Measurements from ENCODE around the gene HOXA10.

HOXA10 gene

GRCh38 chr7:27148756-27149641 is 25.1 kb downstream of the HOXA10 start:
- Mint-ChIP-seq H3K27ac (peak overlapping the region; percentile 100), H3K36me3 (ENCODE audit: low read depth) (peaks cover 93% of the 10 kb centered on the region), H3K4me3 (peak overlapping the region; percentile 97), H3K4me1 (peaks cover 43% of the 10 kb centered on the region), H3K9me3 (peaks cover 4% of the 10 kb centered on the region), H3K27me3 (ENCODE audit: low read depth, poor library complexity) (peaks cover 15% of the 10 kb centered on the region)
- DNase-seq = peak; percentile 39
- TF ChIP-seq, protein P1, sequence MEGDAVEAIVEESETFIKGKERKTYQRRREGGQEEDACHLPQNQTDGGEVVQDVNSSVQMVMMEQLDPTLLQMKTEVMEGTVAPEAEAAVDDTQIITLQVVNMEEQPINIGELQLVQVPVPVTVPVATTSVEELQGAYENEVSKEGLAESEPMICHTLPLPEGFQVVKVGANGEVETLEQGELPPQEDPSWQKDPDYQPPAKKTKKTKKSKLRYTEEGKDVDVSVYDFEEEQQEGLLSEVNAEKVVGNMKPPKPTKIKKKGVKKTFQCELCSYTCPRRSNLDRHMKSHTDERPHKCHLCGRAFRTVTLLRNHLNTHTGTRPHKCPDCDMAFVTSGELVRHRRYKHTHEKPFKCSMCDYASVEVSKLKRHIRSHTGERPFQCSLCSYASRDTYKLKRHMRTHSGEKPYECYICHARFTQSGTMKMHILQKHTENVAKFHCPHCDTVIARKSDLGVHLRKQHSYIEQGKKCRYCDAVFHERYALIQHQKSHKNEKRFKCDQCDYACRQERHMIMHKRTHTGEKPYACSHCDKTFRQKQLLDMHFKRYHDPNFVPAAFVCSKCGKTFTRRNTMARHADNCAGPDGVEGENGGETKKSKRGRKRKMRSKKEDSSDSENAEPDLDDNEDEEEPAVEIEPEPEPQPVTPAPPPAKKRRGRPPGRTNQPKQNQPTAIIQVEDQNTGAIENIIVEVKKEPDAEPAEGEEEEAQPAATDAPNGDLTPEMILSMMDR (IDR thresholded peaks at IDR 0.05) = no peak

DNA sequence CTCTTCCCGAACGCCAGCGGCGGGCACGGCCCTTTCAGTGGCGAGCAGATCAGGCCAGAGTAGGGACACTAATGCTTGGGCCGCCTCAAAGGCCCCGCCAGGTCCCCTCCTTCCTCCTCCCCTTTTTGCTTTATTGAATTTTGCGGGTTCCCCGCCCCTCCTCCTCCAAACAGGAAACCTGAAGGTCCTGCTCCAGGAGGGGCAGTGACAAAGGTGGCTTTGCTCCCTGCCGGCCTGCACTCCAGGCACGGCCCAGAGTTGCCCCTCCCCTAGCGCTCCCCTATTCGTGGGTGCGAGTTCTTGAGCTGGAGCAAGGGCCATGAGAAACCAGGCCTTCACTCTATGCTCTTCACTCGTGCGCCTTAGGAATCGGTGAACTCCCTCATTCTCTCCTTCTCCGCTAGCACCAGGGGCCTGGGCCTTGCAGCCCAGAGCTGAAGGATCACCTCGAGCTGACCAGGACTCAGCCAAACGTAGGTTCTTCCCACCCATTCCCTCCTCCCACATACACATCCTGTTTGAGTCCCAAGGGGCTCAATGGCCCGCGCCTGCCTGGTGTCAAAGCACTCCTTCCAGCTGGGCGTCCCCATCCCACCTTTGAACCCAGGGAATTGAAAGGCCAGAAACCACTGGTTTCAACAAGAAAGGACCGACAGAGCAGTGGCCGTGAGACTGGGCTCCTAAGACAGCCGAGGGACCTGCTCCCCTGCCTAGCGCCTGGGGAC is 25.9 kb downstream of the HOXA10 start:
- peaks cover 37% of the 10 kb centered on the region for H3K4me1 Mint-ChIP-seq
- H3K27ac Mint-ChIP-seq = peak overlapping the region; percentile 100
- H3K4me3 Mint-ChIP-seq = peak overlapping the region; percentile 97
- peaks cover 4% of the 10 kb centered on the region for H3K9me3 Mint-ChIP-seq
- peaks cover 18% of the 10 kb centered on the region for H3K27me3 Mint-ChIP-seq (ENCODE audit: low read depth, poor library complexity)
- DNase-seq = peak; percentile 38
- TF ChIP-seq, protein P1 (IDR thresholded peaks at IDR 0.05) = no peak
- peaks cover 93% of the 10 kb centered on the region for H3K36me3 Mint-ChIP-seq (ENCODE audit: low read depth)

DNA sequence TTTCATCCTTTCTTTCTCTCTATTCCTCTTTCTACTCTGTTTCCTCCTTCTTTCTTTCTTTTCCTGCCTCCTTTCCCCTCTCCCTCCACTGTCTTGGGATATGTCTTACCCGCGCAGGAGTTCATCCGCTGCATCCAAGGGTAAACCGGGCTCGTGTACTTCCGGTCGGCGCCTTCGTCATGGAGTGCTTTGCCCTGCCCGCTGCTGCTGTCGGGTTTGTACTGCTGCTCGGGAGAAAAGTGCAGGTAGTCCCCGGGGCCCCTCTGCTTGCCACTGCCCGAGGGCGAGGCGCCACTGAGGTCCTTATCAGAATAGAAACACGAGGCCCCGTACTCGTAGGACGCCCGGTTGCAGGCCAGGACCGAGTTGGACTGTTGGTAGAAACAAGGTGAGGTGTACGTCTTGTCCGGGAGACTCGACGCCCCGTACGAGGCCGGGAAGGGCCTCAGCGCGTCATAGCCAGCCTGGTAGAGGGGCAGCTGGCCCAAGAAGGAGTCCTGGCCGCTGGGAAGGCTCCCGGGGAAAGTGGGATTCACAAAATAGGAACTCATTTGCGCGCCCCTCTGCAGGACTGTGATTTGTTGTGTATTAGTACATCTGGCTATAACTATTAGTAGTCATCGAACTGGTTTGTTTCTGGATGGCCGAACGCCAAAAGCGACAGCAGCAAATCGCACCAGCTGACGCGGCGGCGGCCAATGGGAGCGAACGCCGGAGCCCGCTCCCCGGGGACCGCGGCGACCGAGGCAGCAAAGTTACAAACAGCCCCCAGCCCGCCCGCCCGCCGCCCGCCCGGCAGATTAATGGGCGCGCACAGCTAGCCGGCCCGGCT is 26.7 kb downstream of the HOXA10 start, which contains the start of gene HOXA6:
Gene HOXA6, minus strand, starts transcription at position 576 of the 832 bp plus-strand sequence. Its CDS starts 25 bp downstream, at position 551.
- peaks cover 38% of the 10 kb centered on the region for H3K4me1 Mint-ChIP-seq
- peak within 1 kb of the TSS; percentile 97 for H3K4me3 Mint-ChIP-seq
- H3K36me3 Mint-ChIP-seq (ENCODE audit: low read depth) = peaks cover 95% of the 10 kb centered on the region
- DNase-seq = peak; percentile 69
- peaks cover 4% of the 10 kb centered on the region for H3K9me3 Mint-ChIP-seq
- peak within 1 kb of the TSS; percentile 100 for H3K27ac Mint-ChIP-seq
- peaks cover 22% of the 10 kb centered on the region for H3K27me3 Mint-ChIP-seq (ENCODE audit: low read depth, poor library complexity)
- TF ChIP-seq, protein P1 (IDR thresholded peaks at IDR 0.05) = no peak

DNA sequence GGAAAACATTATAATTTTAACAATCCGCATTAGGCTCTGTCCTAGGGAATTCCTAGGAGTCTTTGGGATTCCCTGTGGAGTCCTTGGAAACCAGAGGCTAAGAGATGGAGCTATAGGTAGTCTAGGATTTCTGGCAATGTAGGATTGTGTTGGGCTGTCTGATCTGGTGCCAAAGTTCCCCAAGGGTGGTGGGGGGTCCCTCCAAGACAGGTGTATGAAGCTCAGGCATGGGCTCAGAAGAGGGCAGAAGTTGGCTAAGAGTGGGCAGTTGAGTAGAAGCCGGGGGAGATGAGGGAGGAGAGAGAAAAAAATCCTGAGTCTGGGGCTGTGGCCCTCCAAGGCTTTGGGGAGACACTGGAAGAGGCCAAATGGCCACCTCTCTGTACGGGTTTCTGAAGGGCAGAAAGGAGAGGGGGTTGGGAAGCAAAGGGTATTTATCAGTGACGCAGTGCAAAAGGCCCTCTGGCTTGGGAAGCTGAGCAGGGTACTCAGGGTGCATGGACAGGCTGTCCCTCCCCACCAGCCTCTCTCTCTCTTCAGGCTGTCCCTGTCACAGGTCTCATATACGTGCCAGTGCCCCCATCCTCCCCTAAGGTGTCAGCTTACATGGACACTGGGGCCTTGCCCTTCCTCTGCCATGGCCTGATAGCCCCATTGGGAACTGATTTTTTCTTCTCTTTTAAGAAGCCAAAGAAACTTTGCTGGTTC is 27.5 kb downstream of the HOXA10 start:
- TF ChIP-seq, protein P1 (IDR thresholded peaks at IDR 0.05) = no peak
- peak overlapping the region; percentile 99 for H3K27ac Mint-ChIP-seq
- DNase-seq = peak; percentile 50
- peaks cover 95% of the 10 kb centered on the region for H3K36me3 Mint-ChIP-seq (ENCODE audit: low read depth)
- H3K4me3 Mint-ChIP-seq = peak overlapping the region; percentile 97
- peaks cover 44% of the 10 kb centered on the region for H3K4me1 Mint-ChIP-seq
- H3K27me3 Mint-ChIP-seq (ENCODE audit: low read depth, poor library complexity) = peaks cover 17% of the 10 kb centered on the region
- peaks cover 3% of the 10 kb centered on the region for H3K9me3 Mint-ChIP-seq

DNA sequence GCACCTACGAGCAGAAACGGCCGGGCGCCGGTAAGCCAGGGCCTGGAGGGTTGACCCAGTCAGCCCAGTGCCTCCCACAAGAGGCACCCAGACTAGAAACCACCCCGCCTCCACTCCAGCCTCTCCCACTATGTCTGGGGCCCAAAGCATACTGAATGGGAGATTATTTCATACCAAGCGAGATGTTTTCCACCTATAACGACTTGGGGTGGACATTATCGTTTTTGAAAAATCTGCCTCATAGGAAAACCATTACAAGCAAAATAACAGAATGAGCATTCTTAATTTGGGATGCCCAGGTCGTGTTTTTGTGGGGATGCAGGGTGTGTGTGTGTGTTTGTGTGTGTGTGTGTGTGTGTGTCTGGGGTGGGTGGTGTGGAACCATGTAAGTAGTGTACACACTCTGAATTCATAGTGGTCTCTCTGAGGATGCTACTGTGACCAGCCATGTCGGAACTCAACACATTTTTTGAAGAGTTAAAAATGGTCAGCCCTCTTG is 28.2 kb downstream of the HOXA10 start:
- H3K9me3 Mint-ChIP-seq = no peaks in the 10 kb centered on the region
- TF ChIP-seq, protein P1 (IDR thresholded peaks at IDR 0.05) = no peak
- no peak for DNase-seq
- H3K36me3 Mint-ChIP-seq (ENCODE audit: low read depth) = peaks cover 95% of the 10 kb centered on the region
- H3K4me1 Mint-ChIP-seq = peaks cover 51% of the 10 kb centered on the region
- peaks cover 17% of the 10 kb centered on the region for H3K27me3 Mint-ChIP-seq (ENCODE audit: low read depth, poor library complexity)
- H3K4me3 Mint-ChIP-seq = peak overlapping the region; percentile 97
- peak overlapping the region; percentile 99 for H3K27ac Mint-ChIP-seq

Data from nephron progenitor cell (in vitro differentiated cells).